GM12878 (cell line): Measurements from ENCODE around the gene ST6GALNAC3. TPM values are rescaled to one million over a fixed set of nuclear protein-coding genes. Genes with fewer than 3 reads are reported as not detected.

ENCODE experiments used
- ATAC-seq: fragments of 200-7000 bp; cut with Tn5 transposase; 3 replicates; pipeline ENCODE4 v1.9.1; 2020; ENCODE audit warnings: mild to moderate bottlenecking, moderate library complexity
- BruUV-seq: library from RNA; stranded (reverse); fragments of 400-500 nt; replicated peaks from 2 replicates; lab custom pipeline; 2021; lab: Mats Ljungman, UMichigan
- CTCF ChIA-PET: fragments of 300-600 bp; sonication (Branson Sonifier 250); formaldehyde crosslinking; extraction: SDS; loops from one replicate; lab custom pipeline; 2021; ENCODE audit warnings: inconsistent platforms; lab: Yijun Ruan, JAX
- POLR2A ChIA-PET: fragments of 350-600 bp; formaldehyde crosslinking; extraction: SDS; loops from one replicate; lab custom pipeline; 2021; ENCODE audit warnings: inconsistent platforms; lab: Charles Lee
- RAD21 ChIA-PET: fragments of 300-600 bp; sonication (Branson Sonifier 250); formaldehyde crosslinking; loops from one replicate; lab custom pipeline; 2023; ENCODE audit warnings: antibody characterized with exemption; ENCODE audit not compliant: unreplicated experiment; lab: Charles Lee
- SMC1A ChIA-PET: fragments of 300-600 bp; sonication (Branson Sonifier 250); formaldehyde crosslinking; loops from one replicate; lab custom pipeline; 2023; ENCODE audit not compliant: unreplicated experiment, uncharacterized antibody; lab: Charles Lee
- DNase-seq: peaks from one replicate; pipeline ENCODE4 v3.0.0-alpha.2; 2011; ENCODE audit warnings: low read depth, low spot score
- FAIRE-seq: peaks from 3 replicates; lab custom pipeline; 2011; peaks lifted over from hg19 to GRCh38; lab: Jason Lieb, UNC
- H2AFZ ChIP-seq: 2 replicates; pipeline ENCODE4 v1.6.0; 2011; ENCODE audit warnings: low read depth, low read length, control low read depth; ENCODE audit not compliant: control insufficient read depth
- H3K27ac ChIP-seq: 2 replicates; pipeline ENCODE4 v1.5.1; 2011; ENCODE audit warnings: control low read depth; ENCODE audit not compliant: control insufficient read depth, insufficient read depth
- H3K27me3 ChIP-seq, 2 experiments: replicated peaks in 1 of 2; 2 replicates each; pipeline versions ENCODE4 v1.6.0 to v1.6.1; 2011; ENCODE audit warnings: low read length in 1 of 2; ENCODE audit not compliant: control insufficient read depth in 2 of 2, insufficient read depth in 2 of 2
- H3K36me3 ChIP-seq, 2 experiments: 2 replicates each; pipeline ENCODE4 v1.5.1; 2011; ENCODE audit warnings: low read length in 1 of 2; ENCODE audit not compliant: control insufficient read depth in 2 of 2, insufficient read depth in 2 of 2
- H3K4me1 ChIP-seq: 2 replicates; pipeline ENCODE4 v1.6.1; 2011; ENCODE audit warnings: mild to moderate bottlenecking, low read length, moderate library complexity, mixed read lengths; ENCODE audit not compliant: control insufficient read depth, insufficient read depth
- H3K4me2 ChIP-seq: 2 replicates; pipeline ENCODE4 v1.6.0; 2011; ENCODE audit warnings: control low read depth; ENCODE audit not compliant: control insufficient read depth, insufficient read depth
- H3K4me3 ChIP-seq: fragments of 200-600 bp; sonication (generic); 2 replicates; pipeline ENCODE4 v1.5.1; 2016
- H3K79me2 ChIP-seq: 2 replicates; pipeline ENCODE4 v1.6.0; 2011; ENCODE audit warnings: low read length; ENCODE audit not compliant: control insufficient read depth, insufficient read depth
- H3K9ac ChIP-seq: 2 replicates; pipeline ENCODE4 v1.8.0; 2011; ENCODE audit warnings: low read length, control low read depth, mixed read lengths; ENCODE audit not compliant: control insufficient read depth, insufficient read depth
- H3K9me3 ChIP-seq: replicated peaks from 3 replicates; pipeline ENCODE4 v1.5.1; 2011; ENCODE audit warnings: mild to moderate bottlenecking, low read length; ENCODE audit not compliant: control insufficient read depth, insufficient read depth
- H4K20me1 ChIP-seq: 2 replicates; pipeline ENCODE4 v1.6.0; 2011; ENCODE audit not compliant: control insufficient read depth, insufficient read depth
- BCLAF1 ChIP-seq: fragments of 450-650 bp; IDR thresholded peaks from 2 replicates; pipeline ENCODE4 v1.6.1; 2017; ENCODE audit warnings: antibody characterized with exemption, mild to moderate bottlenecking, moderate library complexity
- CREM ChIP-seq: IDR thresholded peaks from 2 replicates; pipeline ENCODE4 v1.6.1; 2014; ENCODE audit warnings: antibody characterized with exemption, low read depth
- GABPA ChIP-seq: IDR thresholded peaks from 2 replicates; pipeline ENCODE4 v1.6.1; 2014; ENCODE audit warnings: antibody characterized with exemption, low read depth, mild to moderate bottlenecking, inconsistent platforms
- IRF4 ChIP-seq: IDR thresholded peaks from 2 replicates; pipeline ENCODE4 v1.6.1; 2011; ENCODE audit warnings: low read depth, low read length
- NBN ChIP-seq: fragments of 450-650 bp; IDR thresholded peaks from 2 replicates; pipeline ENCODE4 v1.6.1; 2016
- SMAD1 ChIP-seq: fragments of 450-650 bp; IDR thresholded peaks from 2 replicates; pipeline ENCODE4 v1.6.1; 2018; ENCODE audit warnings: mild to moderate bottlenecking, low read depth; ENCODE audit not compliant: partially characterized antibody
- SMC3 ChIP-seq: IDR thresholded peaks from 2 replicates; pipeline ENCODE4 v1.6.1; 2011; ENCODE audit warnings: low read length, improper control_type of control experiment, borderline replicate concordance
- TBL1XR1 ChIP-seq: IDR thresholded peaks from 2 replicates; pipeline ENCODE4 v1.6.1; 2012; ENCODE audit warnings: low read depth, low read length, improper control_type of control experiment
- TCF3 ChIP-seq: IDR thresholded peaks from 2 replicates; pipeline ENCODE4 v1.6.1; 2012; ENCODE audit warnings: low read depth, mild to moderate bottlenecking, low read length, borderline replicate concordance; ENCODE audit not compliant: insufficient read depth
- USF1 ChIP-seq: IDR thresholded peaks from 2 replicates; pipeline ENCODE4 v1.6.1; 2011; ENCODE audit warnings: borderline replicate concordance, low read depth, mild to moderate bottlenecking, moderate library complexity, mixed read lengths, low read length; ENCODE audit not compliant: insufficient read depth; ENCODE audit errors: extremely low read length
- ZBTB4 ChIP-seq: fragments of 450-650 bp; formaldehyde crosslinking; IDR thresholded peaks from 2 replicates; pipeline ENCODE4 v1.4.0; 2022; ENCODE audit warnings: mild to moderate bottlenecking, moderate library complexity
- WGBS: methylation state at CpG from one replicate; pipeline ENCODE4 v1.1.6; 2016; ENCODE audit warnings: low lambda C conversion rate; ENCODE audit not compliant: insufficient replicate concordance, insufficient coverage; ENCODE audit errors: missing lambda C conversion rate; 5-methylcytosine and 5-hydroxymethylcytosine counted together
- in situ Hi-C: fragments of 300-500 bp; cut with MboI; formaldehyde crosslinking; loops from 9 replicates; pipeline ENCODE4 v1.14.3; 2018; ENCODE audit warnings: mixed read lengths
- intact Hi-C: fragments of 100-400 bp; cut with micrococcal nuclease; formaldehyde crosslinking; loops from one replicate; pipeline ENCODE4 v1.14.2; 2022; ENCODE audit not compliant: unreplicated experiment
- polyA plus RNA-seq, 11 experiments: library from polyadenylated mRNA; depleted of rRNA in 4 of 11; unstranded in 6 of 11; stranded (reverse) in 5 of 11; fragments of >200 nt; fragmentation: Nextera tagmentation in 4 of 11; fragmentation: Illumina TruSeq in 1 of 11; extraction: Ambion mirVana in 4 of 11; extraction: Trizol in 1 of 11; gene quantifications; 1 replicate in 1 of 11; 2 replicates in 10 of 11; pipeline versions ENCODE4 v1.2.1 to v1.2.3, GENCODE V29; 2011 to 2016; ENCODE audit warnings: inconsistent platforms in 2 of 11, missing spikeins in 2 of 11, low read depth in 1 of 11
- total RNA-seq, 4 experiments: library from RNA; depleted of rRNA in 3 of 4; stranded (reverse); fragments of >200 nt in 3 of 4; fragmentation: Illumina TruSeq in 1 of 4; extraction: Trizol in 1 of 4; gene quantifications; 2 replicates each; pipeline versions ENCODE4 v1.2.1 to v1.2.3, GENCODE V29; 2013 to 2021

ST6GALNAC3 gene
- total and polyA plus RNA-seq, 10 of the 15 experiments (the other 5 are each of a cell fraction or from before 2014, with no cell fraction given), result 0.04 to 0.68 (median 0.18) TPM; not detected in 3

DNA sequence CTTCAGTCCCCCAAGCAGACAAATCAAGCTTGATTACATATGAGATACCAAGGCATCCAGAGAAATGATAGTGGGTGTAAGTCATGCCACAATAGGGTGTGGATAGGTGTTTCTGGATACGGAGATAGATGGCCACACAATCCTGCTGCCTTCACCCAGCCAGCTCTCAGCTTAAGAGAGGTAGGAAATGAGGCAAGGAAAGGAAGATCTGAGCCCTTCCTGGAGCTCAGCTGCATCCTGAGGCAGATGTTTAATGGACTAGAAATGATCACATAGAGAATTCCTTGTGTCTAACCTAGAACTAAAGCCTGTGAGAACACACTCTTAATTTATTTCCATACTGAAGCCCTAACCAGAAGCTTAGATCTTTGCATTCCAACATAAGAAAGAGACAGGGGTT lies 210.3 kb downstream of the ST6GALNAC3 start:
- no TSS peak for BruUV-seq
- Histone ChIP-seq H3K27me3 (no peaks in the 10 kb centered on the region; a peak in 1 of 4 replicates), H2AFZ (no peak overlapping the region), H3K79me2 (no peaks in the 10 kb centered on the region), H3K9ac (no peak overlapping the region), H3K4me2 (no peak overlapping the region), H3K36me3 (no peaks in the 10 kb centered on the region), H4K20me1 (no peaks in the 10 kb centered on the region), H3K9me3 (no peaks in the 10 kb centered on the region), H3K27ac (no peak overlapping the region), H3K4me1 (no peaks in the 10 kb centered on the region), H3K4me3 (no peak overlapping the region)
- in situ Hi-C loops (no loop called here), intact Hi-C loops (loop anchor here (2.0 kb wide), 1 partner anchor 20 kb away; no protein-coding TSS in a partner anchor)
- RAD21 ChIA-PET, result no interaction called here
- SMC1A ChIA-PET, result no interaction called here
- POLR2A ChIA-PET, result no interaction called here
- ATAC-seq (no peak), FAIRE-seq (no peak), DNase-seq (no peak)
- CTCF ChIA-PET, result no interaction called here
- 0% methylated on average over 1 of the region's 1 CpG for WGBS
- TF ChIP-seq GABPA (no peak), TCF3 (no peak), TBL1XR1 (no peak), CREM (no peak), IRF4 (no peak), SMAD1 (no peak)

DNA sequence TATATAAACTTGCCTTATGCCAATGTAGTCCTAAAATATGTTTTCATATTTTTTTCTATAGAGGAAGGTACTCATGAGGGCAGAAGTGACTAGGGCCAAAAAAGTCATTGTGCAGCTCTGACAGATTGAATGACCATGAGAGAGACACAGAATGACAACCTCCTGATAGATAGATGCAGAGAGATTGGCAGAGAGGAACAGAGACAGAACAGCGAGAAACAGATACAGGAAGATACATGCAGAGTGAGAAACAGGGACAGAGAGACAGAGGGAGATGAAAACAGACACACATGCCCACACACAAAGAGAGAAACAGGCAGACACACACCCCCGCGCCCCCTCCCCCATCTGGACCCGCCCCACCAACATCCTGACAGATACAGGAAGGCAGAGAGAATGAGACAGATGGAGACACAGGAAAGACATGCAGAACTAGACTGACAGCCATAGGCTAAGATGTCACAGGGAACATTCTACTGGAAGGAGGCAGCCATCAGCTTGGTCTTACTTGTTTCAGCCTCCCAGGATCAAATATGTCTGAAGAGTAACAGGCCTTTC lies 211.1 kb downstream of the ST6GALNAC3 start:
- no TSS peak for BruUV-seq
- ChIA-PET RAD21 (no interaction called here), POLR2A (no interaction called here), SMC1A (no interaction called here), CTCF (no interaction called here)
- intact Hi-C loops (loop anchor here (2.0 kb wide), 1 partner anchor 21 kb away; no protein-coding TSS in a partner anchor), in situ Hi-C loops (no loop called here)
- ATAC-seq, result no peak
- no peak overlapping the region for H3K4me2 ChIP-seq
- no peak for FAIRE-seq
- no peaks in the 10 kb centered on the region for H3K79me2 ChIP-seq
- H3K27ac ChIP-seq, result no peak overlapping the region
- no peaks in the 10 kb centered on the region for H4K20me1 ChIP-seq
- H3K36me3 ChIP-seq, result no peaks in the 10 kb centered on the region
- H3K4me3 ChIP-seq, result no peak overlapping the region
- no peak overlapping the region for H2AFZ ChIP-seq
- H3K9ac ChIP-seq, result no peak overlapping the region
- no peak for DNase-seq
- H3K27me3 ChIP-seq, result no peaks in the 10 kb centered on the region; a peak in 1 of 4 replicates
- no peaks in the 10 kb centered on the region for H3K4me1 ChIP-seq
- H3K9me3 ChIP-seq, result no peaks in the 10 kb centered on the region
- 0% methylated on average over 4 of the region's 4 CpGs for WGBS
- TF ChIP-seq USF1, result no peak
- TF ChIP-seq NBN, result no peak
- no peak for TF ChIP-seq SMC3
- TF ChIP-seq BCLAF1, result no peak
- TF ChIP-seq ZBTB4 (CRISPR knock-in tag), result no peak
